AG04449 (cell line): ENCODE measurements around the gene KIF7.

Source experiments
- CTCF ChIA-PET: fragments of 350-600 bp; formaldehyde crosslinking; extraction: SDS; loops from one replicate; lab custom pipeline; 2021; ENCODE audit warnings: antibody characterized with exemption; lab: Yijun Ruan, JAX
- POLR2A ChIA-PET: fragments of 400-600, 350-600 bp; formaldehyde crosslinking; extraction: SDS; loops from one replicate; lab custom pipeline; 2020; ENCODE audit warnings: antibody characterized with exemption, inconsistent platforms; lab: Yijun Ruan, JAX
- DNase-seq: peaks from one replicate; pipeline ENCODE4 v3.0.0-alpha.2; 2010; ENCODE audit warnings: low read depth, low spot score
- H3K4me3 ChIP-seq: 2 replicates; pipeline ENCODE4 v1.5.1; 2011; ENCODE audit warnings: low read depth, mild to moderate bottlenecking, control low read depth, low read length
- TF ChIP-seq, protein P1 (sequence below): IDR thresholded peaks from one replicate; pipeline ENCODE4 v1.5.1; 2011; ENCODE audit warnings: mild to moderate bottlenecking, moderate library complexity, low read length, control low read depth, inconsistent platforms; ENCODE audit not compliant: insufficient read depth; ENCODE audit errors: missing control alignments

KIF7 gene

DNA sequence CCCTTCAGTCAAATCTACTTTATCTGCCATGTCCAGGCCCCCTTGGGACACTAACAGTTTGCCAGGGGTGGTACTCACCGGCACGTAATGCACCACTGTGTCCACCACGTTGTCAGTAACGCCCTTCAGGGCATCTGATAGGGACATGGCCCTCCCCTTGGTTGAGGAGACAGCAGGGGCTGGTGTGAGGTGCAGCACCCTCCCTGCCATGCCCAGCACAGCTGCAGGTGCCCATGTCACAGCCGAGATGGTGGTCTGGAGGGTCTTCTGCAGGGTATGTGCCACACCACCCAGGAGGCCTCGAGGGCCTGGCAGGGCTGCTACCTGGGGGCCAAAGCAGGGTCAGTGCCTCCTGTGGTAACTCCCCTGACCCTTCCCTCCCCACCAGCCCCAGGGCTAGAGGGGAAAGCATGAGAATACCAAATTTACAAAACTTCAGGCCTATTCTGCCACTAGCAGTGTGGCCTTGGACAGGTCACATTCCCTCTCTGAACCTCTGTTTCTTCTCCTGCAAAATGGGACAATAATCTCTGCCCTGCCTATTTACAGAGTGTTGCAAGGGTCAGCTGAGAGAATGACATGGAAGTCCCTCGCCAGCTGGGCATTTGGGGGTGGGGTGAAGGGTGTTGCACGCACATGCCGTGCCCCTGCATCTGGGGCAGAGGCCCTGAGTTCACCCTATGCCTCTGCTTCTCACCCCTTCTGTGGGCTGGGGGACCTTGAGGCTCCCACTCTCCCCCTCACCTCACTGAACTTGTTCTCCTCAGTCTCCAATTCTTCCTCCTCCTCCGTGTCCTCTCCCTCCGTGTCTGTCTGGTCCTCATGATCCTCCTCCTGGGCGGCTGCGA, 11.8 kb upstream of the KIF7 start:
- TF ChIP-seq, protein P1, sequence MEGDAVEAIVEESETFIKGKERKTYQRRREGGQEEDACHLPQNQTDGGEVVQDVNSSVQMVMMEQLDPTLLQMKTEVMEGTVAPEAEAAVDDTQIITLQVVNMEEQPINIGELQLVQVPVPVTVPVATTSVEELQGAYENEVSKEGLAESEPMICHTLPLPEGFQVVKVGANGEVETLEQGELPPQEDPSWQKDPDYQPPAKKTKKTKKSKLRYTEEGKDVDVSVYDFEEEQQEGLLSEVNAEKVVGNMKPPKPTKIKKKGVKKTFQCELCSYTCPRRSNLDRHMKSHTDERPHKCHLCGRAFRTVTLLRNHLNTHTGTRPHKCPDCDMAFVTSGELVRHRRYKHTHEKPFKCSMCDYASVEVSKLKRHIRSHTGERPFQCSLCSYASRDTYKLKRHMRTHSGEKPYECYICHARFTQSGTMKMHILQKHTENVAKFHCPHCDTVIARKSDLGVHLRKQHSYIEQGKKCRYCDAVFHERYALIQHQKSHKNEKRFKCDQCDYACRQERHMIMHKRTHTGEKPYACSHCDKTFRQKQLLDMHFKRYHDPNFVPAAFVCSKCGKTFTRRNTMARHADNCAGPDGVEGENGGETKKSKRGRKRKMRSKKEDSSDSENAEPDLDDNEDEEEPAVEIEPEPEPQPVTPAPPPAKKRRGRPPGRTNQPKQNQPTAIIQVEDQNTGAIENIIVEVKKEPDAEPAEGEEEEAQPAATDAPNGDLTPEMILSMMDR, result no peak
- ChIA-PET POLR2A (no interaction called here), CTCF (no interaction called here)
- H3K4me3 ChIP-seq, result no peak overlapping the region
- DNase-seq, result no peak

DNA sequence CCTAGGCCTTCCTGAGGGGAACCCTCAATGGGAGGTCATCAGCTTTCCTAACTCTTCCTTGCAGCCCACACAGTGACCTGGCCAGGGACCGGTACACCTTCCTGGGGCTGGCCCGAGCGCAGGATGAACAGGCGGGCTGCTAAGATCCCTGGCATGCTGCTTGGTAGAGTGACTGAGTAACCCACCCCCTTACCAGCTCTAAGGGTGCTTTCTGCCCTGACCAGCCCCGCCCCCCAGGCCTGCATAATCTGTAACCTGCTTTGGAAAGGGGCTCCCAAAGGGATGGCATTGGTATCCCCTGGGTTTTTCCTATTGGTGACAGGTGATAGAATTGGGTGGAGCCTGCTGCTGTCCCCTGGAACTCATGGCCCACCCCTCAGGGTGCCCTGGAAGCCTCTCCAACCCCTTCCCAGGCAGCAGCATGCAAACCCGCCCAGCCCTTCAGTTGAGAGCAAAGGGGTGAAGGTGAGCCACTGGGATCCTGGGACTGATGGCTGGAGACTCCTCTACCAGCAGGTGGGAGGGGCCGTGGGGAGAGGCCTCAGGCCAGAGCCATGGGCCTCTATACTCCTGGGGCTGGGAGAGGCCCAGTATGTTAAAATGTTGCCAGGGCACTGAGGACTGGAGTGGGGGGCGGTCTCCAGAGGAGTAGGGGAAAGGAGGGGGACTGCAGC, 11.1 kb upstream of the KIF7 start:
- H3K4me3 ChIP-seq, result no peak overlapping the region
- TF ChIP-seq, protein P1, result no peak
- POLR2A ChIA-PET, result no interaction called here
- CTCF ChIA-PET, result interaction anchor here (1.0 to 1.1 kb wide), 2 partner anchors 208 to 222 kb away, joined by 3 read pairs; no protein-coding TSS in a partner anchor
- DNase-seq, result no peak

DNA sequence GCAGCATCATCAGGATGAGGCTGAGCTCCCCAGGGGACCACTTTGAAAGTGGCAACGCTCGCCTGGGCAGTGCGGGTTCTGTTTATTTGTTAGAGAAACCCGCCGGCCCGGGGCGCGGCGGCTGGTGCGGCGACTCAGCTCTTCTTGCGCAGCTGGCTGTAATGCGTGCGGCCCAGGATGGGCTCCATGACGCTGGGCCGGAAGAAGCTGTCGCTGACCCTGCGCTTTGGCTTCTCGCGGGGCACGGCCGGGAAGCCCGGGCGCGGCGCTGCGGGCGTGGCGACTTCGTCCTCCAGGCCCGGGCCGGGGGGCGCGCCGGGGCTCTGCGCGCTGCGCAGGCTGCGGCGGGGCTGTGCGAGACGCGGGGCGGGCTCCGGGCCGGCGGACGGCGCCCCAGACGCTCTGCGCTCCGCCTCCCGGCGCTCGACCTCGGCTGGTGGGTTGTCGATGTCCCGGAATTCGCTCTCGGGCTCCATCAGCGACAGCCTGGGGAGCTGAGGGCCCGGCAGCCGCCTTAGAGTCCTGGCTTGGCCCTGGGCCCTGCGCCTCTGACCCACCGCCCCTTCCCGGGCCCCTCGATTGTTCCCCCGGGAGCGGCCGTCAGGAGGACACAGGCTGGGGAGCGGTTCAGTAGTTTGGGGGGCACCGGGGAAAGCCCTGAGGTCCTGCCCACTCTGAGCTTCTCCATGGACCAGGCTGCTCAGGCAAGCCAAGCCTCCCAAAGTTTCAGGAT, 10.3 kb upstream of the KIF7 start:
- no peak for DNase-seq
- CTCF ChIA-PET, result interaction anchor here (1.0 to 3.6 kb wide), 4 partner anchors 10 to 223 kb away, joined by 3 to 31 read pairs (median 4); no protein-coding TSS in a partner anchor
- POLR2A ChIA-PET, result no interaction called here
- TF ChIP-seq, protein P1, result no peak
- peak overlapping the region; percentile 36 for H3K4me3 ChIP-seq

DNA sequence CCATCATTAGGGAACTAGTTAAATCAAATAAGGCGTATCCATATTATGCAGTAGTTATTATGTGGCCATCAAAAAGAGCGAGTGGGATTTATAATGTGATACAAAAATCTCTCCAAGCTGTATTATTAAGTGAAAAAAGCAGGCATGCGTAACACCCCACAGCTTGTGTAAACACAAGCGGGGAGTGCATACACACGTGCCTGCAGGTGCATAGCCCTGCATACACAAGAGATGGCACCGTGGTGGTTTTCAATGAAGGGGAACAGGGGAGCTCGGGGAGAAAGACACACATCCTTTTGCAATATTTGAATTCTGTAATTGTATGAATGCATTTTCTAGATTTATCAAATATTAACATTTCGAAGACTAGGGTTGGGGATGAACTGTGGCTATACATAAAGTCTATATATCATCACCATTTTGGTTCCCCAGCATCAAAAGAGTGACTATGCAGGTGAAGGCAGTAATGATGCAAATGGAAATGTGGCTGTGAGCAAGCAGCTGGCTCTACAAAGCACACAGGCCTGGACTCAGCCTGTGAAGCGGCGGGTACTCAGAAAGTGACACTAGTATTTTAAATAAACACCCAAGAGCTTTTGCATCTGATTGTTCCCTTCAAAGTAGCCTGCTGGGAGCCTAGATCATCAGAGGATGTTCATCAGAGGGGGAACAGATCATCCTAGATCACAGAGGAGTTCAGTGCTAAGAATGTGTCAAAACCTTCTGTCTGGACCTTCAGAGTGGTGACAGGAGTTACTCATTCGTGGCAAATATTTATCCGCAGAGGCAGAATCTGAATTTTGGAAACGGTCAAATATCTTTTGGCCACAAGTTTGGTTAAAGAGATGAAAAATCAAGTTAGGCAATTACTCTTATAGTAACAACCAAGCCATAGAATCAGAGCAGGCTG, 9.4 kb upstream of the KIF7 start:
- CTCF ChIA-PET, result interaction anchor here (1.6 to 3.6 kb wide), 2 partner anchors 11 to 18 kb away, joined by 4 to 31 read pairs; no protein-coding TSS in a partner anchor
- H3K4me3 ChIP-seq, result no peak overlapping the region
- no peak for DNase-seq
- POLR2A ChIA-PET, result no interaction called here
- TF ChIP-seq, protein P1, result no peak

DNA sequence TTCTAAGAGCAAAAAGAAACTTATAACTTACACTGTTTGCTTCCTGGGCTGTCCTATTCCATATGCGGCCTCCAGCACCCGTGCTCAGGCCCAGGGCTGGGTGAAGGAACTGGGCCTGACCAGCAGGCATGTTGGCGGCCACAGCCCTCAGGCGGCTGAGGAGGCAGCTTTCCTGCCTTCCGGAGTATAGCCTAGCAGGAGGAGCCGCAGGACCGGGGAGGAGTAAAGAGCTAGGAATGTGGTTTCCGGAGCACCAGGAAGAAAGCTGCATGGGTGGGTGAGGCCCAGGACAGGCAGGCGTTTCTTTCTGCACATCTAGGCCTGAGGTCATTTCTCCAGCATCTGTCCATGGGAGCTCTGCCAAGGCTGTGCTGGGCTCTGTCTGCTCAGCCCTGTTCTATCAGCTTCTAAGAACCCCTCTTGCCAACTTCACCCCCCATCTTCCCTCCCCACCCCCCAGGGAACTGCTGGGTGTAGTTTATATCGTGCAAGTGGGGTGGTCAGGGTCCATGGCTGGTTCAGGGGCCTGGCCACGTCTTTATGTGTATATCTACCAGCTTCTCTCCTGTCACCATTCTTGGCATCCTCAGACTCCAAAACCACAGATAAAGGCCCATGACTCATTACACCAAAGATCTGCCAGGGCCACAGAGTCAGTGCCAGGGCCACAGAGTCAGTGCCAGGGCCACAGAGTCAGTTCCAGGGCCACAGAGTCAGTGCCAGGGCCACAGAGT, 7.8 kb upstream of the KIF7 start:
- ChIA-PET POLR2A (interaction anchor here (1.1 kb wide), 1 partner anchor 231 kb away, joined by 4 read pairs; the partner anchor contains the start of gene AP3S2), CTCF (interaction anchor here (1.0 to 3.6 kb wide), 7 partner anchors 10 to 212 kb away, joined by 3 to 31 read pairs (median 5); no protein-coding TSS in a partner anchor)
- H3K4me3 ChIP-seq, result peak overlapping the region; percentile 3; the same call in 1 of the 2 replicates
- TF ChIP-seq, protein P1, result no peak
- DNase-seq, result peak; percentile 66
